Transverse colon (tissue), 4 donors: ENCODE measurements around the gene OOSP2. TPM values are rescaled to one million over a fixed set of nuclear protein-coding genes. Genes with fewer than 3 reads are reported as not detected.

Experiments
- DNase-seq: peaks from one replicate; pipeline ENCODE4 v3.0.0-alpha.2; 2019
- H3K27ac ChIP-seq, 4 donors: fragments of 200-600 bp; sonication (generic); 2 replicates each; pipeline ENCODE4 v1.5.1; 2016 to 2018; ENCODE audit warnings: inconsistent platforms in 4 of 4
- H3K27me3 ChIP-seq: fragments of 200-600 bp; sonication (generic); 2 replicates; pipeline ENCODE4 v1.5.1; 2017; ENCODE audit warnings: inconsistent platforms
- H3K36me3 ChIP-seq, 4 donors: fragments of 200-600 bp; sonication (generic); 2 replicates each; pipeline ENCODE4 v1.5.1; 2017 to 2019; ENCODE audit warnings: inconsistent platforms in 4 of 4
- H3K4me1 ChIP-seq, 4 donors: fragments of 200-600 bp; sonication (generic); 2 replicates each; pipeline ENCODE4 v1.5.1; 2017 to 2020; ENCODE audit warnings: inconsistent platforms in 4 of 4
- H3K4me3 ChIP-seq, 4 donors: fragments of 200-600 bp; sonication (generic); 1 replicate in 1 of 4; 2 replicates in 3 of 4; pipeline versions ENCODE4 v1.5.1 to v1.6.1; 2017 to 2019; ENCODE audit warnings: inconsistent platforms in 4 of 4
- H3K9me3 ChIP-seq, 2 donors: fragments of 200-600 bp; sonication (generic); 2 replicates each; pipeline ENCODE4 v1.5.1; 2017 to 2019; ENCODE audit warnings: inconsistent platforms in 2 of 2
- EP300 ChIP-seq: sonication (generic); formaldehyde crosslinking; IDR thresholded peaks from one replicate; pipeline ENCODE4 v1.6.1; 2017; ENCODE audit warnings: antibody characterized with exemption, low read depth
- POLR2A ChIP-seq: fragments of 450-650 bp; IDR thresholded peaks from one replicate; pipeline ENCODE4 v1.6.1; 2016; ENCODE audit warnings: antibody characterized with exemption, mild to moderate bottlenecking, moderate library complexity
- POLR2AphosphoS5 ChIP-seq, 3 donors: sonication (generic); formaldehyde crosslinking; IDR thresholded peaks; one replicate each; pipeline ENCODE4 v1.6.1; 2016; ENCODE audit warnings: antibody characterized with exemption in 3 of 3
- WGBS, 2 donors: methylation state at CpG; one replicate each; pipeline ENCODE4 v1.1.5; 2018; ENCODE audit warnings: low coverage in 1 of 2; 5-methylcytosine and 5-hydroxymethylcytosine counted together
- in situ Hi-C, 4 donors: fragments of 200-750 bp; cut with MboI; loops; one replicate each; pipeline versions ENCODE4 v1.15.0 to v1.15.1; 2017; ENCODE audit warnings: low sequenced_read_pairs in 3 of 4, low pct_ligation_motif_present in 1 of 4, low pct_unique_long_range_greater_than_20kb in 1 of 4
- intact Hi-C: fragments of 100-400 bp; cut with DNase I; formaldehyde crosslinking; loops from one replicate; pipeline ENCODE4 v1.15.1; 2023; ENCODE audit warnings: low total_unique reads
- total RNA-seq, 4 donors: library from RNA; depleted of rRNA; stranded (reverse); fragments of >200 nt; gene quantifications; one replicate each; pipeline ENCODE4 v1.1.0, GENCODE V29; 2016
- TF ChIP-seq, protein P1 (sequence below), 5 experiments: fragments of 200-600 bp in 3 of 5; fragments of 450-650 bp in 2 of 5; sonication (generic) in 3 of 5; IDR thresholded peaks; 1 replicate in 2 of 5; 2 replicates in 3 of 5; pipeline ENCODE4 v1.5.1; 2016 to 2017; ENCODE audit warnings: antibody characterized with exemption in 5 of 5, inconsistent platforms in 3 of 5, mild to moderate bottlenecking in 2 of 5, moderate library complexity in 1 of 5

Gene OOSP2, protein sequence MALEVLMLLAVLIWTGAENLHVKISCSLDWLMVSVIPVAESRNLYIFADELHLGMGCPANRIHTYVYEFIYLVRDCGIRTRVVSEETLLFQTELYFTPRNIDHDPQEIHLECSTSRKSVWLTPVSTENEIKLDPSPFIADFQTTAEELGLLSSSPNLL
- not detected for total RNA-seq

DNA sequence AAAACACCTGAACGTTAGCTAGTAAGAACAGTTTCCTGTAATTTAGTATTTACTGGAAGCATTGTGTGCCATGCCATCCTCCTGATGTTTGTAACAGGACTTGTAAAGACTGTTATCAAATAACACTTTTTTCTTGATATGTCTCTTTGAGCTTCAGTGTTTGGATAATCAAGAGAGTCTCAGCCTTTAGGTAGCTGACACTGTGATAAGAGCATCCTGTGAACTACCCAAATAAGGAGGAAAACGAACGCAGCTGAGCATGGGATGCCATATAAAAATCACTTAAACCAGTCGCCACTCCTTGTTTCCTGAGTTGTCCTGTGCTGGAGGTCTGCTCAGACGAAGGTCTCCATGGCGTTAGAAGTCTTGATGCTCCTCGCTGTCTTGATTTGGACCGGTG is at the start of gene OOSP2:
TSS of gene OOSP2 (plus strand) at position 301 of the 400 bp plus-strand sequence. CDS start at position 352, 51 bp downstream.
- TF ChIP-seq POLR2A (no peak), POLR2AphosphoS5 (IDR thresholded peaks at IDR 0.05) (no peak), EP300 (no peak)
- TF ChIP-seq, protein P1, sequence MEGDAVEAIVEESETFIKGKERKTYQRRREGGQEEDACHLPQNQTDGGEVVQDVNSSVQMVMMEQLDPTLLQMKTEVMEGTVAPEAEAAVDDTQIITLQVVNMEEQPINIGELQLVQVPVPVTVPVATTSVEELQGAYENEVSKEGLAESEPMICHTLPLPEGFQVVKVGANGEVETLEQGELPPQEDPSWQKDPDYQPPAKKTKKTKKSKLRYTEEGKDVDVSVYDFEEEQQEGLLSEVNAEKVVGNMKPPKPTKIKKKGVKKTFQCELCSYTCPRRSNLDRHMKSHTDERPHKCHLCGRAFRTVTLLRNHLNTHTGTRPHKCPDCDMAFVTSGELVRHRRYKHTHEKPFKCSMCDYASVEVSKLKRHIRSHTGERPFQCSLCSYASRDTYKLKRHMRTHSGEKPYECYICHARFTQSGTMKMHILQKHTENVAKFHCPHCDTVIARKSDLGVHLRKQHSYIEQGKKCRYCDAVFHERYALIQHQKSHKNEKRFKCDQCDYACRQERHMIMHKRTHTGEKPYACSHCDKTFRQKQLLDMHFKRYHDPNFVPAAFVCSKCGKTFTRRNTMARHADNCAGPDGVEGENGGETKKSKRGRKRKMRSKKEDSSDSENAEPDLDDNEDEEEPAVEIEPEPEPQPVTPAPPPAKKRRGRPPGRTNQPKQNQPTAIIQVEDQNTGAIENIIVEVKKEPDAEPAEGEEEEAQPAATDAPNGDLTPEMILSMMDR (IDR thresholded peaks at IDR 0.05): no peak
- DNase-seq: no peak
- in situ Hi-C loops: no loop called here
- intact Hi-C loops: no loop called here
- Histone ChIP-seq H3K9me3 (no peaks in the 10 kb centered on the region), H3K27ac (no peak within 1 kb of the TSS), H3K27me3 (no peaks in the 10 kb centered on the region), H3K4me1 (no peaks in the 10 kb centered on the region), H3K4me3 (no peak within 1 kb of the TSS), H3K36me3 (no peaks in the 10 kb centered on the region)
- WGBS, 2 donors: 82 to 86% methylated on average over 8 of the region's 8 CpGs

DNA sequence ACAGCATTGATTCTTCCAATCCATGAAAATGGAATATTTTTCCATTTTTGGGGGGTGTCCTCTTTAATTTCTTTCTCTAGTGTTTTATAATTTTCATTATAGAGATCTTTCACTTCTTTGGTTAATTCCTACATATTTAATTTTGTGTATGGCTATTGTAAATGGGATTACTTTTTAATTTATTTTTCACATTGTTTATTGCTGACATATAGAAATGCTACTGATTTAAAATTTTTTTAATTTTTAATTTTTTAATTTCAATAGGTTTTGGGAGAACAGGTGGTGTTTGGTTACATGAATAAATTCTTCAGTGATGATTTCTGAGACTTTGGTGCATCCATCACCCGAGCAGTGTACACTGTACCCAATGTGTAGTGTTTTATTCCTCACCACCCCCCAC is 49.8 kb upstream of the OOSP2 start:
- Histone ChIP-seq H3K4me1 (no peaks in the 10 kb centered on the region), H3K36me3 (no peaks in the 10 kb centered on the region), H3K27me3 (no peaks in the 10 kb centered on the region), H3K9me3 (peaks cover 0 to 12% of the 10 kb centered on the region in 2 donors), H3K4me3 (no peak overlapping the region), H3K27ac (no peak overlapping the region)
- no peak for DNase-seq
- 70 to 83% methylated on average over 1 of the region's 1 CpG for WGBS, 2 donors
- in situ Hi-C loops: no loop called here
- intact Hi-C loops: no loop called here
- no peak for TF ChIP-seq POLR2A
- no peak for TF ChIP-seq POLR2AphosphoS5 (IDR thresholded peaks at IDR 0.05)
- TF ChIP-seq EP300: no peak
- TF ChIP-seq, protein P1 (IDR thresholded peaks at IDR 0.05): no peak

DNA sequence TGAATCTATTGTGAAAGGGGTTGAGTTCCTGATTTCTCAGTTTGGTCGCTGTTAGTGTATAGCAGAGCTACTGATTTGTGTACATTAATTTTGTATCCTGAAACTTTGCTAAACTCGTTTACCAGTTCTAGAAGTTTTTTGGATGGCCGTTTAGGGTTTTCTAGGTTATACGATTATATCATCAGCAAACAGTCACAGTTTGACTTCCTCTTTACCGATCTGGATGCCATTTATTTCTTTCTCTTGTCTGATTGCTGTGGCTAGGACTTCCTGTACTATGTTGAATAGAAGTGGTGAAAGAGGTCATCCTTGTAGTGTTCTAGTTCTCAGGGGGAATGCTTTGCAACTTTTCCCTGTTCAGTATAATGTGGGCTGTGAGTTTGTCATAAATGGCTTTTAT is 47.8 kb upstream of the OOSP2 start:
- TF ChIP-seq POLR2AphosphoS5 (IDR thresholded peaks at IDR 0.05) (no peak), POLR2A (no peak)
- TF ChIP-seq, protein P1 (IDR thresholded peaks at IDR 0.05): no peak
- intact Hi-C loops: no loop called here
- Histone ChIP-seq H3K27me3 (no peaks in the 10 kb centered on the region), H3K27ac (no peak overlapping the region), H3K9me3 (peaks cover 0 to 12% of the 10 kb centered on the region in 2 donors), H3K36me3 (no peaks in the 10 kb centered on the region), H3K4me1 (no peaks in the 10 kb centered on the region), H3K4me3 (no peak overlapping the region)
- WGBS, 2 donors: 59 to 67% methylated on average over 4 to 5 of the region's 5 CpGs
- no peak for DNase-seq
- in situ Hi-C loops: no loop called here

DNA sequence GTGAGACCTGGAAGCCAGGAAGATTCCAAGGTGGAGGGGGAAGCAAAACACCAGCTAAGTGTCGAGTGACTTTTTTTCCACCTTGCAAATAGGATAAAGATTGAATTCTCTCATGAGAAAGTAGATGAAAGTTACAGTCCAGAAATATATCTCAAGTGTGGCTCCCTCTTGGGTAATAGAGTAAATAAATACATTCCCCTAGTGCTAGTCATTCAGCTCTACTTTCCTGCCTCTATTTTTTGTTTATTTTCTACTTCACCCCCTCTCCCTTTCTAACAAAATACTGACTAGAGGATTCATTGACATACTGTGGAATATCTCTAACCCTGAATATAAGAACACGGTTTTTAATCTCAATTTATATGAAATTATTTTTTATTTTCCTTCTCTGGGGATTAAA is 42.4 kb upstream of the OOSP2 start:
- TF ChIP-seq EP300 (no peak), POLR2A (no peak), POLR2AphosphoS5 (IDR thresholded peaks at IDR 0.05) (no peak)
- TF ChIP-seq, protein P1 (IDR thresholded peaks at IDR 0.05): no peak
- no peaks in the 10 kb centered on the region for H3K4me1 ChIP-seq
- no peak overlapping the region for H3K4me3 ChIP-seq
- intact Hi-C loops (no loop called here), in situ Hi-C loops (no loop called here)
- H3K9me3 ChIP-seq: no peaks in the 10 kb centered on the region
- H3K27me3 ChIP-seq: no peaks in the 10 kb centered on the region
- H3K36me3 ChIP-seq: no peaks in the 10 kb centered on the region
- no peak for DNase-seq
- WGBS, 2 donors: 65 to 71% methylated on average over 2 of the region's 2 CpGs
- no peak overlapping the region for H3K27ac ChIP-seq
